ENCODE data around the gene GYPA.
A peak's percentile ranks its signal among the peaks of the same experiment; 100 is the strongest.
"Not testable (repeated sequence)": the region's sequence is repeated elsewhere in the genome, so short reads cannot be mapped to it uniquely, and the experiment has no call there.

GYPA gene

GRCh38 chr4:144140594-144141295 lies at the start of gene GYPA:
GYPA (minus strand) TSS chr4:144140718; CDS start chr4:144140635, 83 bp downstream.
- DNase-seq (ENCODE audit: low read depth in 2 of 2) = not testable (repeated sequence)

DNA sequence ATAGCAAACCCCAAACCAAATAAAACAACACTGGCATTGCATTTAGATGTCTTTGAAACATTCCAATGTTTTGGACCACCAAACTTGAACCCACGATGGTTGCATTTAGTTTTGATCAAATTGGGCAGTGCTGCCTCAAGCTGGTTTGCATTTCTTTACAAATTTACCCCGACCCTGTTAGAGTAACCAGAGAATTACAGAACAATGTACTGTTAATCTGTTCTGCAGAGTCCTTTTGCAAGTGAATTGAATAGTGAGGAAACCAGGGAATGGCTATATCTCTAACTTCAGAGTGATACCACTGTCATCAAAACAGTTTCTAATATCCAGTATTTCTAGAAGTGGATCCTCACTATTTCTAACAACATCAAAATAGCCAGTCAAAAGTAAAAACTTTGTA lies 49.5 kb upstream of the GYPA start:
- no peak for DNase-seq (ENCODE audit: low read depth in 2 of 2)

DNA sequence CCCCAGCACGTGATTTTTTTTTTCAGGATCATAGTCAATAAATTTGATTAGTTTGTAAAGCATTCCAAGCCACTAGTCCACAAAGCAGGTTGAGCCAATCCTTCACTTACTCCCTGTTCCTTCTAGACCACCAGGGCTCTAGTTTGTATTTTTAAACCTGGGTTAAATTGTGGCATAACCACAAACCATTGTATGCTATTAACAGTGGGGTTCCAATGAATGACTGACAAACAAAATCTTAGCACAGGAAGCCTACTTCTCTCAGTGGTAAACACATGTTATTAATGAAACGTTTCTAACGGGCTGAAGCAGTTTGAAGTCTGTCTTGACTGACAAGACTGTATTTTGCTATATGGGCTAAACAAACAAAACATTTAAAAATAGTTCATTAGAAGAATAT lies 48.6 kb upstream of the GYPA start:
- DNase-seq (ENCODE audit: low read depth in 2 of 2) = no peak

GRCh38 chr4:144185086-144185485 lies 44.6 kb upstream of the GYPA start:
- no peak for DNase-seq (ENCODE audit: low read depth in 2 of 2)

GRCh38 chr4:144183165-144183564 lies 42.6 kb upstream of the GYPA start:
- no peak for DNase-seq (ENCODE audit: low read depth in 2 of 2)

GRCh38 chr4:144181391-144181790 lies 40.9 kb upstream of the GYPA start:
- no peak for DNase-seq (ENCODE audit: low read depth in 2 of 2)

DNA sequence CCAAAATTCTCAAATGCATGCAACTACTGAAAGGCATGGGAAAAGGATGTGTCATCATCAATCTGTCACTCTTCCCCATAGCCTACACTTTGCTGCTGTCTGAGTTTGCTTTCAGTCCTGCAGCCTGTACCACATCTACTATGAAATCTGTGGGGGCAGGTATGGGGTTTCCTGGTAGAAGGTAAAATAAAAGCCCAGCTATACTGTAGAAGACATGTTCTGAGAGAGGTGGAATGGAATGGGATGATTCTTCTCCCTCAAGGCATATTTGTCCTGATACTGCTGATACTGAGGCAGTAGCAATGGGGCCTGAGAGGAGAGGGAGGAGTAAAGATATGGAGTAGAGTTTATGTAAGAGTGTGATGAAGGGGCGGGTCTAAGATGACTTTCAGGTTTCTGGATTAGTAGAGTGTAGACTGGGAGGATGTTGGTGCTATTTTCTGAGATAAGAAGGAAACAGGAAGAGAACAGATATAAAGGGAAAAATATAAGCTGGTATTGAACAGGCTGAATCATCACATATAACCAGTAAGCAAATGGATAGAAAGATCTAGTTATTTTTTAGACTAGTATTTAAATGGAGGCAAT lies 38.7 kb upstream of the GYPA start:
- no peak for DNase-seq (ENCODE audit: low read depth in 2 of 2)

- no peak for DNase-seq (ENCODE audit: low read depth in 2 of 2)
Measured at GRCh38 chr4:144178414-144178813, 37.9 kb upstream of the GYPA start.

GRCh38 chr4:144176476-144176875 lies 36.0 kb upstream of the GYPA start:
- DNase-seq (ENCODE audit: low read depth in 2 of 2) = no peak

GRCh38 chr4:144174401-144175067 lies 34.0 kb upstream of the GYPA start:
- DNase-seq (ENCODE audit: low read depth in 2 of 2) = no peak

GRCh38 chr4:144171697-144172096 lies 31.2 kb upstream of the GYPA start:
- DNase-seq (ENCODE audit: low read depth in 2 of 2) = no peak

- no peak for DNase-seq (ENCODE audit: low read depth in 2 of 2)
Measured at GRCh38 chr4:144169211-144169610, 28.7 kb upstream of the GYPA start.

DNA sequence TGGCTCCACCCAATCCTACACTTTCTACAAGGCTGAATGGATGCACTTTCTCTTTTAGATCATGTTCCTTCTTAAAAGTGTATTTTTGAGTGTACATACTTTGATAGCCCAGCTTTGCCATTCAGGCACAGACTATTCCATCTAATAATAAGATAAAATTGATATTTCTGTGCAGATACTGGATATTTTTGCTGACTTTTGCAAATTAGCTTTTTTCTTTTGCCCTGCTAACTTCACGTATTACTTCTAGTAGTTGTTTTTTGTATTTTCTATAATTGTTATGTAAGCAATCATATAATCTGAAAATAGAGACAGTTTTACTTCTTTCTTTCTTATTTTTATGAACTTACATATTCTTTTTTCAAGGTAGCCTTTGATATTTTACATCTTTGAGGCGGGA lies 13.5 kb upstream of the GYPA start:
- no peak for DNase-seq (ENCODE audit: low read depth in 2 of 2)

- peak in 1 of 2 experiments; percentile 2 for DNase-seq (ENCODE audit: low read depth in 2 of 2)
Measured at GRCh38 chr4:144142690-144143326, 2.3 kb upstream of the GYPA start.

GRCh38 chr4:144141493-144141892 lies 975 bp upstream of the GYPA start:
- DNase-seq (ENCODE audit: low read depth in 2 of 2) = no peak

- DNase-seq (ENCODE audit: low read depth in 2 of 2) = not testable (repeated sequence)
Measured at GRCh38 chr4:144139991-144140390, 527 bp downstream of the GYPA start.

GRCh38 chr4:144139547-144139946 lies 971 bp downstream of the GYPA start:
- DNase-seq (ENCODE audit: low read depth in 2 of 2) = not testable (repeated sequence)

DNA sequence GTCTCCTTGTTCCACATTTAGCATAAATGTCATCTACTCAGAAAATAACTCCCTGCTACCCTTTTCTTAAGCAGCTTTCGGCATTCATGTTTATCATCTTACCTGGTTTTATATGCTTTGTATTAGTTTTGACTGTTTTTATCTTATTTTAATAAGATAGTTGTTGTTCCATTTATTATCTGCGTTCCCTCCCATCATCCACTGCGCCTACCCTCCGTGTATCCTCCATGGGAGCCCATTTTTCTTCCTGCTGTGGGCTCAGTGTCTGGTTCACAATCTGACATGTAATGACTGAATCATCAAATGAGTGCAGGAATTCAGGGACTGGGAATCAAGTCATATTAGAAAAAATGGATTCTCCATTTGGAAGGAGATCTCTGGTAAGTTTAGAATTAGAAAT lies 2.3 kb downstream of the GYPA start:
- DNase-seq (ENCODE audit: low read depth in 2 of 2) = not testable (repeated sequence)

DNA sequence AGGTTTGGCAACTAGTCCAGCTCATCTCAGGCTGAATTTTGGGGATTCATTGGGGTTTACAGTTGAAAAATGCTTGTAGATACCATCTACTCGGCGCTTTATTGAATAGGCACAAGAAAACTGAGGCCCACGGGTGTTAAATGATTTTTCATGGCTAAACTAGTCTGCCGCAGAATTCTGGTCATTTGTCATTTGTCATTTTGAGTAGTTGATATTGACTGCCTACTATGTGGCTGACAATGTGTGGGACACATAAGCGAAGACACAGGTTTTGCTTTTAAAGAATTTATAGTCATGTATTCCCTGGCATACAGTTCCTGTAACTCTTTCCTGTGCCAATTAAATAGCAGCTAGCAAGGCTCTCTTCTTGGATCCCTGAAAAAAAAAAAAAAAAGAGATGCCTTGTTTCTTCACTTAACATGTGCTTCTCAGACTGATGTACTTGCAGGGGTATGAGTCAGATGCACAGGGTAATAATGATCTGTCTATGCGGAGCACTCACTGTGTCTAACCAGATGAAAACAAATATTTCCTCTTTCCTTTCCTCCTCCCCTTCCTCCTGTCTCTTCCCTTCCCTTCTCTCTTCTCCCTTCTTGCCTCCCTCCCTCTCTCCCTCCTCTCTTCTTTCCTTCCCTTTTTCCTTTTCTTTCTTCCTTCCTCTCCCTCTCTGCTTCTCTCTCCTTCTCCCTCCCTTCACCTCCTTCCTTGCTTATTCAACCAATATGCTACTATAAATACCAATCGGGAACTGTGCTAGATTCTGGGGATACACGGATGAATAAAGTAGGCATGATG lies 3.2 kb downstream of the GYPA start:
- not testable (repeated sequence) for DNase-seq (ENCODE audit: low read depth in 2 of 2)

DNA sequence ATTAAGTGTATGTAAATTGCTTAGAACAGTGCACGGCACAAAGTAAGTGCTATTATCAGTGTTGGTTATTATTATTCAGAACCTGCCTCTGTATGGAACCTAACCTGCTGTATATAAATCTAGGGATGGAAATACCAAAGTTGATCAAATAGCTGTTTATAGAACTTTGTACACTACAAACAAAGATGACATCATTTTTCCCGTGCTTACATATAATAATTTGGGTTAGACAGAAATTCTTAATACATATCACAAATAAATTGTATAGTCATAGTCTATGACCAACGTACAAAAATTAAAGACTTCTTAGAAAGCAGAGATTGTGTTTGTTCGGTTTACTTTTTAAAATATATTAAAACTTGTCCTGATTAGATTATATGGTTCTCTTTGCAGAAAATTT lies 4.3 kb downstream of the GYPA start:
- not testable (repeated sequence) for DNase-seq (ENCODE audit: low read depth in 2 of 2)

GRCh38 chr4:144130167-144130566 lies 10.4 kb downstream of the GYPA start:
- not testable (repeated sequence) for DNase-seq (ENCODE audit: low read depth in 2 of 2)

All from stimulated activated CD4-positive, alpha-beta T cell treated with anti-CD3 and anti-CD28 coated beads, Interleukin-12 subunit alpha, Interleukin-12 subunit beta, amount 100 ng/mL, for 24 hours (primary cell).